Transverse colon (tissue), 4 donors: ENCODE data around the gene STK32B. TPM values are rescaled to one million over a fixed set of nuclear protein-coding genes. Genes with fewer than 3 reads are reported as not detected.

Experiments used
- DNase-seq: peaks from one replicate; pipeline ENCODE4 v3.0.0-alpha.2; 2019
- H3K27ac ChIP-seq, 4 donors: fragments of 200-600 bp; sonication (generic); 2 replicates each; pipeline ENCODE4 v1.5.1; 2016 to 2018; ENCODE audit warnings: inconsistent platforms in 4 of 4
- H3K27me3 ChIP-seq: fragments of 200-600 bp; sonication (generic); 2 replicates; pipeline ENCODE4 v1.5.1; 2017; ENCODE audit warnings: inconsistent platforms
- H3K36me3 ChIP-seq, 4 donors: fragments of 200-600 bp; sonication (generic); 2 replicates each; pipeline ENCODE4 v1.5.1; 2017 to 2019; ENCODE audit warnings: inconsistent platforms in 4 of 4
- H3K4me1 ChIP-seq, 4 donors: fragments of 200-600 bp; sonication (generic); 2 replicates each; pipeline ENCODE4 v1.5.1; 2017 to 2020; ENCODE audit warnings: inconsistent platforms in 4 of 4
- H3K4me3 ChIP-seq, 4 donors: fragments of 200-600 bp; sonication (generic); 1 replicate in 1 of 4; 2 replicates in 3 of 4; pipeline versions ENCODE4 v1.5.1 to v1.6.1; 2017 to 2019; ENCODE audit warnings: inconsistent platforms in 4 of 4
- H3K9me3 ChIP-seq, 2 donors: fragments of 200-600 bp; sonication (generic); 2 replicates each; pipeline ENCODE4 v1.5.1; 2017 to 2019; ENCODE audit warnings: inconsistent platforms in 2 of 2
- EP300 ChIP-seq: sonication (generic); formaldehyde crosslinking; IDR thresholded peaks from one replicate; pipeline ENCODE4 v1.6.1; 2017; ENCODE audit warnings: antibody characterized with exemption, low read depth
- POLR2A ChIP-seq: fragments of 450-650 bp; IDR thresholded peaks from one replicate; pipeline ENCODE4 v1.6.1; 2016; ENCODE audit warnings: antibody characterized with exemption, mild to moderate bottlenecking, moderate library complexity
- POLR2AphosphoS5 ChIP-seq, 3 donors: sonication (generic); formaldehyde crosslinking; IDR thresholded peaks; one replicate each; pipeline ENCODE4 v1.6.1; 2016; ENCODE audit warnings: antibody characterized with exemption in 3 of 3
- WGBS, 2 donors: methylation state at CpG; one replicate each; pipeline ENCODE4 v1.1.5; 2018; ENCODE audit warnings: low coverage in 1 of 2; 5-methylcytosine and 5-hydroxymethylcytosine counted together
- in situ Hi-C, 4 donors: fragments of 200-750 bp; cut with MboI; loops; one replicate each; pipeline versions ENCODE4 v1.15.0 to v1.15.1; 2017; ENCODE audit warnings: low sequenced_read_pairs in 3 of 4, low pct_ligation_motif_present in 1 of 4, low pct_unique_long_range_greater_than_20kb in 1 of 4
- intact Hi-C: fragments of 100-400 bp; cut with DNase I; formaldehyde crosslinking; loops from one replicate; pipeline ENCODE4 v1.15.1; 2023; ENCODE audit warnings: low total_unique reads
- total RNA-seq, 4 donors: library from RNA; depleted of rRNA; stranded (reverse); fragments of >200 nt; gene quantifications; one replicate each; pipeline ENCODE4 v1.1.0, GENCODE V29; 2016
- TF ChIP-seq, protein P1 (sequence below), 5 experiments: fragments of 200-600 bp in 3 of 5; fragments of 450-650 bp in 2 of 5; sonication (generic) in 3 of 5; IDR thresholded peaks; 1 replicate in 2 of 5; 2 replicates in 3 of 5; pipeline ENCODE4 v1.5.1; 2016 to 2017; ENCODE audit warnings: antibody characterized with exemption in 5 of 5, inconsistent platforms in 3 of 5, mild to moderate bottlenecking in 2 of 5, moderate library complexity in 1 of 5

STK32B gene
- total RNA-seq, 4 donors from 2014 or later = 0.37 to 1.1 (median 0.64) TPM

DNA sequence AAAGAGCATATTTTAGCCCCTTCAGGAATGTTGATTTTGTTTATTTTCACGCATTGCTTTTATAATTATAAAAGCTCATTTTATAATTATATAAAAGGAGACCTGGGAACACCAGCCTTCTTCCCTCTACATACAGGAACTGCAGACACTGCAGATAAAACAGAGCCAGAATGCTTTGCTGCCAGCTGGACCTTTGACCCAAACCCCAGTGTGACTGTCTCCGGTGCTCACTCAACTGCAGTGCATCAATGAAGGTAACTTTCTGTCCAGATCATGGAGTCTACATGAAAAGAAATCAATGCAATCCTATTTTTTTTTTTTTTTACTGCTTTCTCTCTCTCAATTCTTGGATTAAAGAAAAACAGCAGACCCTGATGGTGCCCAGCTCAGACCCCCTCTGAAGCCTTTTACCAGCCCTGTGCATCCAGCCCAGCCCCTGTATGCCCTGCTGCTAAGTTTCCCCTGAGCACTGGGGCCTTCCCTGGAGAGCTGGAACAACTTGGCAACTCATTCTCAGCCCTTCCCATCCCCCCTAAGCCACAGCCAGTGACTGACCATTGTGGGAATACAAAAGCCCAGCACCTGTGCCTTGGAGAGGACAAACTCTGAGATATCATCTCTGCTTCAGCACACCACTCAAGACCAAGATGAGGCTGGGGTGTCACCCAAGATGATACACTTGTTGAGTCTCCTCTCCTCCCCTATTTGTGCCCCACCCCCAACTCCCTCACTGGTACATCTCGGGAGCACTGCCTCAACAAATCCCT lies 475.0 kb downstream of the STK32B start:
- WGBS, 2 donors = 52 to 64% methylated on average over 2 to 3 of the region's 3 CpGs
- Histone ChIP-seq H3K4me3 (no peak overlapping the region), H3K36me3 (no peaks in the 10 kb centered on the region), H3K27me3 (no peaks in the 10 kb centered on the region), H3K4me1 (no peaks in the 10 kb centered on the region), H3K9me3 (no peaks in the 10 kb centered on the region), H3K27ac (no peak overlapping the region)
- in situ Hi-C loops = no loop called here
- TF ChIP-seq POLR2A (no peak), POLR2AphosphoS5 (IDR thresholded peaks at IDR 0.05) (no peak), EP300 (no peak)
- TF ChIP-seq, protein P1, sequence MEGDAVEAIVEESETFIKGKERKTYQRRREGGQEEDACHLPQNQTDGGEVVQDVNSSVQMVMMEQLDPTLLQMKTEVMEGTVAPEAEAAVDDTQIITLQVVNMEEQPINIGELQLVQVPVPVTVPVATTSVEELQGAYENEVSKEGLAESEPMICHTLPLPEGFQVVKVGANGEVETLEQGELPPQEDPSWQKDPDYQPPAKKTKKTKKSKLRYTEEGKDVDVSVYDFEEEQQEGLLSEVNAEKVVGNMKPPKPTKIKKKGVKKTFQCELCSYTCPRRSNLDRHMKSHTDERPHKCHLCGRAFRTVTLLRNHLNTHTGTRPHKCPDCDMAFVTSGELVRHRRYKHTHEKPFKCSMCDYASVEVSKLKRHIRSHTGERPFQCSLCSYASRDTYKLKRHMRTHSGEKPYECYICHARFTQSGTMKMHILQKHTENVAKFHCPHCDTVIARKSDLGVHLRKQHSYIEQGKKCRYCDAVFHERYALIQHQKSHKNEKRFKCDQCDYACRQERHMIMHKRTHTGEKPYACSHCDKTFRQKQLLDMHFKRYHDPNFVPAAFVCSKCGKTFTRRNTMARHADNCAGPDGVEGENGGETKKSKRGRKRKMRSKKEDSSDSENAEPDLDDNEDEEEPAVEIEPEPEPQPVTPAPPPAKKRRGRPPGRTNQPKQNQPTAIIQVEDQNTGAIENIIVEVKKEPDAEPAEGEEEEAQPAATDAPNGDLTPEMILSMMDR (IDR thresholded peaks at IDR 0.05) = no peak
- DNase-seq = no peak
- intact Hi-C loops = no loop called here

DNA sequence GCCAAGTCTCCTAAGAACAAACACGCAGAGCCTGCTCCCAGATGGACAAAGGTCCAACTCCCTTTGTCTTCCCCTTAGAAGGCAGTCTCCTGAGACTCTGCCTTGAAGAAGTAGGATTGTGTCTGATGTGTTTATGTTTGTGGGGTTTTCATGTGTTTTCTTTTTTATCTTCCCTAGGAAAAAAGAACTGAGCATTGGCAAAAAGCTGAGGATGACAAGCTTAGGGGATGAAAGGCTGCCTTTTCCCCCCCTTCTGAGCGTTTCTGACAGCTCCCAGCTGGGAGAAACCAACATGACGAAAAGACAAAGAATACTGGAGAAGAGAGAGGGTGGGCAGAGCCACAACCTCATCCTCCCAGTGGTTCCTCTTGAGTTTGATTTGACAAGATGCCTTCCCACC lies 475.9 kb downstream of the STK32B start:
- in situ Hi-C loops = no loop called here
- TF ChIP-seq, protein P1 (IDR thresholded peaks at IDR 0.05) = no peak
- TF ChIP-seq EP300 (no peak), POLR2A (no peak), POLR2AphosphoS5 (IDR thresholded peaks at IDR 0.05) (no peak)

DNA sequence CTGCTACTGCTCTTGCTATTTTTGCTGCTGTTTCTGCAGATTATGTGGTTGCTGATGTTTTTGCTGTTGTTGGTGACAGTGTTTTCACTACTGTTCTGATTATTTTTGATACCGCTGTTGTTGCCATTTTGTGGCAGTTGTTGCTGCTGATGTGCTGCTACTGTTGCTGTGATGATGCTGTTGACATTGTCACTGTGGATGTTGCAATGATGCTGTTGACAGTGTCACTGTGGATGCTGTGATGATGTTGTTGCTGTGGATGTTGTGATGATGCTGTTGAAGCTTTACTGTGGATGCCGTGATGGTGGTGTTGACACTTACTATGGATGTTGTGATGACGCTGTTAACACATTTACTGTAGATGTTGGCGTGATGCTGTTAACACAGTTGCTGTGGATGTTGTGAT lies 476.8 kb downstream of the STK32B start:
- intact Hi-C loops (no loop called here), in situ Hi-C loops (no loop called here)
- DNase-seq = no peak
- no peaks in the 10 kb centered on the region for H3K27me3 ChIP-seq
- H3K4me3 ChIP-seq = no peak overlapping the region
- 95 to 100% methylated on average over 1 to 4 of the region's 4 CpGs for WGBS, 2 donors
- no peaks in the 10 kb centered on the region for H3K9me3 ChIP-seq
- no peaks in the 10 kb centered on the region for H3K4me1 ChIP-seq
- TF ChIP-seq, protein P1 (IDR thresholded peaks at IDR 0.05) = no peak
- TF ChIP-seq POLR2A (no peak), POLR2AphosphoS5 (IDR thresholded peaks at IDR 0.05) (no peak), EP300 (no peak)
- H3K27ac ChIP-seq = no peak overlapping the region
- no peaks in the 10 kb centered on the region for H3K36me3 ChIP-seq

More for the DNA sequence above, 475.9 kb downstream of the STK32B start:
- Histone ChIP-seq H3K4me3 (no peak overlapping the region), H3K27me3 (no peaks in the 10 kb centered on the region), H3K4me1 (no peaks in the 10 kb centered on the region), H3K27ac (no peak overlapping the region), H3K36me3 (no peaks in the 10 kb centered on the region), H3K9me3 (no peaks in the 10 kb centered on the region)
- intact Hi-C loops = no loop called here
- DNase-seq = no peak
- WGBS, 2 donors = 40 to 53% methylated on average over 2 to 3 of the region's 3 CpGs

DNA sequence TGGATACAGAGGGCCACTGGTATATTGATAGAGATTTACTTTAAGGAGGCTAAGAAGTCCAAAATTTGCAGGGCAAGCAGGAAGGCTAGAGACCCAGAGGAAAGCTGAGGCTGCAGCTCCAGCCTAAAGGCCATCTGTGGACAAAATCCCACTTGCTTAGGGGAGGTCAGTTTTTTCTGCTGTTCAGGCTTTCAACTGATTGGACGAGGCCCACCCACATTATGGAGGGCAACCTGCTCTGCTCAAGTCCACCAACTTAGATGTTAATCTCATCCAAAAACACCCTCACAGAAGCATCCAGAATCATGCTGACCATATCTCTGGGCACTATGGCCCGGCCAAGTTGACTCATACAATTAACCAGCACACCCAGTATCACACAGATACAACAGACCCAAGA lies 480.8 kb downstream of the STK32B start:
- H3K27ac ChIP-seq = no peak overlapping the region
- in situ Hi-C loops (no loop called here), intact Hi-C loops (no loop called here)
- peaks cover 0 to 4% of the 10 kb centered on the region in 2 donors for H3K9me3 ChIP-seq
- TF ChIP-seq, protein P1 (IDR thresholded peaks at IDR 0.05) = no peak
- TF ChIP-seq POLR2A = no peak
- TF ChIP-seq EP300 = no peak
- TF ChIP-seq POLR2AphosphoS5 (IDR thresholded peaks at IDR 0.05) = no peak
- H3K27me3 ChIP-seq = no peaks in the 10 kb centered on the region
- no peak for DNase-seq
- H3K36me3 ChIP-seq = no peaks in the 10 kb centered on the region
- WGBS, 2 donors = 89% methylated on average over 2 of the region's 2 CpGs; no CpG with 5 or more reads in 1 of the 2 donors
- no peaks in the 10 kb centered on the region for H3K4me1 ChIP-seq
- no peak overlapping the region for H3K4me3 ChIP-seq
